ENCODE measurements around the gene ABCG4. TPM values are rescaled to one million over a fixed set of nuclear protein-coding genes. Genes with fewer than 3 reads are reported as not detected.
A peak's percentile ranks its signal among the peaks of the same experiment; 100 is the strongest.

ABCG4 gene
- total RNA-seq, 2 experiments from 2014 or later, result 0.08 TPM; not detected in 1

- H3K4me1 Mint-ChIP-seq (ENCODE audit: low read depth), result peaks cover 47% of the 10 kb centered on the region
- H3K27ac ChIP-seq (ENCODE audit: low read depth in 1 of 2, low read length in 2 of 2), result no peak overlapping the region
These were observed 30.6 kb upstream of the ABCG4 start for GRCh38 chr11:119118227-119118626.

GRCh38 chr11:119118946-119119345, 29.9 kb upstream of the ABCG4 start:
- Histone ChIP-seq H3K27me3 (ENCODE audit: control insufficient read depth in 1 of 2, insufficient read depth in 2 of 2, low read length in 2 of 2) (no peaks in the 10 kb centered on the region), H3K9me3 (ENCODE audit: control insufficient read depth in 1 of 2, insufficient read depth in 1 of 2, low read length in 2 of 2) (no peaks in the 10 kb centered on the region), H3K36me3 (ENCODE audit: insufficient read depth, low read length) (peaks cover 27% of the 10 kb centered on the region), H3K4me3 (ENCODE audit: low read length) (no peak overlapping the region), H3K27ac (ENCODE audit: low read depth in 1 of 2, low read length in 2 of 2) (no peak overlapping the region), H3K4me1 (ENCODE audit: insufficient read depth, low read length) (peaks cover 51% of the 10 kb centered on the region)
- intact Hi-C loops (cut with DNase I, micrococcal nuclease), result loop anchor here in 1 of 2 experiments (5.0 kb wide), 1 partner anchor 187 kb away; no protein-coding TSS in a partner anchor
- ChIA-PET POLR2A (interaction anchor here (0.5 to 4.3 kb wide), 6 partner anchors 10 to 26 kb away, joined by 3 to 59 read pairs (median 4); partner anchors contain the start of genes C2CD2L and DPAGT1), CTCF (interaction anchor here (0.6 to 2.2 kb wide), 5 partner anchors 12 to 79 kb away, joined by 3 to 4 read pairs (median 3); partner anchors contain the start of genes C2CD2L and DPAGT1)
- Mint-ChIP-seq H3K4me3 (no peak overlapping the region), H3K27me3 (no peaks in the 10 kb centered on the region), H3K9me3 (no peaks in the 10 kb centered on the region), H3K4me1 (ENCODE audit: low read depth) (peaks cover 53% of the 10 kb centered on the region), H3K27ac (no peak overlapping the region), H3K36me3 (ENCODE audit: low read depth) (peaks cover 40% of the 10 kb centered on the region)
- TF ChIP-seq CTCF (IDR thresholded peaks at IDR 0.05), result no peak
- ATAC-seq (ENCODE audit: poor library complexity) (no peak), DNase-seq (no peak)

More at GRCh38 chr11:119118227-119118626, 30.6 kb upstream of the ABCG4 start:
- intact Hi-C loops (cut with DNase I, micrococcal nuclease), result loop anchor here in 1 of 2 experiments (5.0 kb wide), 1 partner anchor 186 kb away; no protein-coding TSS in a partner anchor
- H3K4me3 ChIP-seq (ENCODE audit: low read length), result no peak overlapping the region
- ATAC-seq (ENCODE audit: poor library complexity), result no peak
- H3K4me3 Mint-ChIP-seq, result no peak overlapping the region
- peaks cover 32% of the 10 kb centered on the region for H3K36me3 ChIP-seq (ENCODE audit: insufficient read depth, low read length)
- CTCF ChIA-PET, result interaction anchor here (1.0 to 2.2 kb wide), 3 partner anchors 11 to 61 kb away, joined by 3 to 4 read pairs (median 4); partner anchors contain the start of genes C2CD2L and DPAGT1
- DNase-seq, result no peak
- no peak for TF ChIP-seq CTCF (IDR thresholded peaks at IDR 0.05)
- no peaks in the 10 kb centered on the region for H3K27me3 ChIP-seq (ENCODE audit: control insufficient read depth in 1 of 2, insufficient read depth in 2 of 2, low read length in 2 of 2)
- peaks cover 42% of the 10 kb centered on the region for H3K36me3 Mint-ChIP-seq (ENCODE audit: low read depth)
- no peaks in the 10 kb centered on the region for H3K9me3 ChIP-seq (ENCODE audit: control insufficient read depth in 1 of 2, insufficient read depth in 1 of 2, low read length in 2 of 2)
- peaks cover 57% of the 10 kb centered on the region for H3K4me1 ChIP-seq (ENCODE audit: insufficient read depth, low read length)
- no peaks in the 10 kb centered on the region for H3K27me3 Mint-ChIP-seq
- POLR2A ChIA-PET, result interaction anchor here (0.5 to 4.3 kb wide), 5 partner anchors 11 to 27 kb away, joined by 3 to 59 read pairs (median 3); partner anchors contain the start of genes C2CD2L and DPAGT1
- H3K9me3 Mint-ChIP-seq, result no peaks in the 10 kb centered on the region
- H3K27ac Mint-ChIP-seq, result no peak overlapping the region

- Mint-ChIP-seq H3K4me1 (ENCODE audit: low read depth) (peaks cover 53% of the 10 kb centered on the region), H3K27ac (peak overlapping the region; percentile 85), H3K4me3 (peak overlapping the region; percentile 91), H3K36me3 (ENCODE audit: low read depth) (peaks cover 35% of the 10 kb centered on the region), H3K9me3 (no peaks in the 10 kb centered on the region), H3K27me3 (no peaks in the 10 kb centered on the region)
- ChIA-PET POLR2A (interaction anchor here (1.2 to 4.3 kb wide), 8 partner anchors 9 to 85 kb away, joined by 6 to 59 read pairs (median 16); partner anchors contain the start of genes C2CD2L, CBL, DPAGT1 and HMBS), CTCF (interaction anchor here (1.1 to 1.5 kb wide), 3 partner anchors 14 to 64 kb away, joined by 3 read pairs; a partner anchor contains a TSS)
- H3K27ac ChIP-seq (ENCODE audit: low read depth in 1 of 2, low read length in 2 of 2), result peak overlapping the region; percentile 75 to 76
- ATAC-seq (ENCODE audit: poor library complexity) (no peak), DNase-seq (peak in 1 of 14 experiments; percentile 20)
- TF ChIP-seq CTCF (IDR thresholded peaks at IDR 0.05), result no peak
- peaks cover 34% of the 10 kb centered on the region for H3K4me1 ChIP-seq (ENCODE audit: insufficient read depth, low read length)
- H3K27me3 ChIP-seq (ENCODE audit: control insufficient read depth in 1 of 2, insufficient read depth in 2 of 2, low read length in 2 of 2), result no peaks in the 10 kb centered on the region
- H3K4me3 ChIP-seq (ENCODE audit: low read length), result peak overlapping the region; percentile 92
- intact Hi-C loops (cut with DNase I, micrococcal nuclease), result loop anchor here (1.0 to 5.0 kb wide), 6 partner anchors 18 to 53 kb away; partner anchors contain the start of genes VPS11 (in 2 of the 2) and NLRX1 (in 1 of the 2)
- H3K36me3 ChIP-seq (ENCODE audit: insufficient read depth, low read length), result peaks cover 34% of the 10 kb centered on the region
- H3K9me3 ChIP-seq (ENCODE audit: control insufficient read depth in 1 of 2, insufficient read depth in 1 of 2, low read length in 2 of 2), result no peaks in the 10 kb centered on the region
These were observed 28.2 kb upstream of the ABCG4 start for GRCh38 chr11:119120639-119121007.

Data from CD4-positive, alpha-beta T cell (primary cell).